Endothelial cell of umbilical vein (primary cell): ENCODE results near the gene LPIN1.

Experiments
- EZH2 ChIP-seq: IDR thresholded peaks from 2 replicates; pipeline ENCODE4 v1.6.1; 2012; ENCODE audit warnings: borderline replicate concordance, low read depth, mild to moderate bottlenecking, moderate library complexity, low read length, inconsistent platforms; ENCODE audit not compliant: severe bottlenecking
- FOS ChIP-seq: IDR thresholded peaks from 2 replicates; pipeline ENCODE4 v1.6.1; 2011; ENCODE audit warnings: mild to moderate bottlenecking, low read length, moderate library complexity, borderline replicate concordance; ENCODE audit not compliant: insufficient read depth
- GATA2 ChIP-seq: IDR thresholded peaks from 2 replicates; pipeline ENCODE4 v1.7.0; 2011; ENCODE audit warnings: low read depth, mild to moderate bottlenecking, moderate library complexity, mixed read lengths, low read length; ENCODE audit not compliant: insufficient read length, insufficient read depth
- JUN ChIP-seq: IDR thresholded peaks from 2 replicates; pipeline ENCODE4 v1.6.1; 2011; ENCODE audit warnings: borderline replicate concordance, low read depth; ENCODE audit not compliant: insufficient read length, insufficient read depth
- POLR2A ChIP-seq: IDR thresholded peaks from 2 replicates; pipeline ENCODE4 v1.6.1; 2012; ENCODE audit warnings: low read depth, mild to moderate bottlenecking, control low read depth, low read length
- POLR2AphosphoS5 ChIP-seq: IDR thresholded peaks from 2 replicates; pipeline ENCODE4 v1.6.1; 2012; ENCODE audit warnings: low read depth, mild to moderate bottlenecking, control low read depth, low read length, moderate library complexity; ENCODE audit not compliant: insufficient read depth
- TF ChIP-seq, protein P1 (sequence below), 2 donors: IDR thresholded peaks; 1 replicate in 1 of 2; 2 replicates in 1 of 2; pipeline ENCODE4 v1.5.1; 2011; ENCODE audit warnings: low read length in 2 of 2, mild to moderate bottlenecking in 2 of 2, moderate library complexity in 2 of 2, control low read depth in 1 of 2, inconsistent platforms in 1 of 2, low read depth in 1 of 2; ENCODE audit not compliant: insufficient read depth in 1 of 2; ENCODE audit errors: extremely low read depth in 1 of 2
- TF ChIP-seq, protein P2 (sequence below): IDR thresholded peaks from 2 replicates; pipeline ENCODE4 v1.6.1; 2011; ENCODE audit not compliant: insufficient read depth, insufficient read length

DNA sequence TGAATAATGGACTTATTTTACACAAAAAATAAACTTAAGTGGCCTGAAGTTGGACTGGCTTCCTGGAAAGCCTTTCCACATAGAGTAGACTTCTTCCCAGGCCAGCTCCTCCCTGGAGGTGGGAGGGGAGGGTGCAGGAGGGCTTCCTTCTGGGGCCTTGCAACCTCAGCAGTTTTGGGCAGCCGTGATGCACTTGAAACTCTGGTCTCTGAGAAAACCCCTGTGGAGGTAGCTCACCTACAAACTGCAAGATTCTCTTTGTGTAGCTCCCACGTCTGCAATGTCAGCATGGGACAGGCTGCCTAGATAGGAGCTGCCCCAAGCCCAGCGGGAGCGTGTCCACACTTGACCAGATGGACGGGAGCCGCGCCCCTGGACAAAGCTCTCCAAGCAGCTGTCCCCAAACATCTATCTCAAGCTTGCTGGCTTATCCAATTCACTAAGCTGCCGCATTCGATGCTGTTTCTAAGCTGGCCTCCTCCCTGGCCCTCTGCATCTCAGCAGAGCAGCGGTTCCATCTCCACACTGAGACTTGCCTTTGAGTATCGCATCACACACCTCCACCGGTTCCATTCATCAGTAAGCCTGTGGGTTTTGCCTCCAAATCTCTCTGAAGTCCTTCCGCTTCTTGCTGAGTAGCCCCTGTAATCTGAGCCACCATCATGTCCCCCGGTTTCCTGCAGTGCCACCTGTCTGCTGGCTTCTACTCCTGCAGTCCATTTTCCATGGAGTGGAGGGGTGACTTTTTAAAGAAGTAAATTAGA lies 1.6 kb upstream of the LPIN1 start:
- TF ChIP-seq EZH2 (no peak), POLR2A (no peak), JUN (no peak), POLR2AphosphoS5 (no peak), GATA2 (no peak), FOS (no peak)
- TF ChIP-seq, protein P1, sequence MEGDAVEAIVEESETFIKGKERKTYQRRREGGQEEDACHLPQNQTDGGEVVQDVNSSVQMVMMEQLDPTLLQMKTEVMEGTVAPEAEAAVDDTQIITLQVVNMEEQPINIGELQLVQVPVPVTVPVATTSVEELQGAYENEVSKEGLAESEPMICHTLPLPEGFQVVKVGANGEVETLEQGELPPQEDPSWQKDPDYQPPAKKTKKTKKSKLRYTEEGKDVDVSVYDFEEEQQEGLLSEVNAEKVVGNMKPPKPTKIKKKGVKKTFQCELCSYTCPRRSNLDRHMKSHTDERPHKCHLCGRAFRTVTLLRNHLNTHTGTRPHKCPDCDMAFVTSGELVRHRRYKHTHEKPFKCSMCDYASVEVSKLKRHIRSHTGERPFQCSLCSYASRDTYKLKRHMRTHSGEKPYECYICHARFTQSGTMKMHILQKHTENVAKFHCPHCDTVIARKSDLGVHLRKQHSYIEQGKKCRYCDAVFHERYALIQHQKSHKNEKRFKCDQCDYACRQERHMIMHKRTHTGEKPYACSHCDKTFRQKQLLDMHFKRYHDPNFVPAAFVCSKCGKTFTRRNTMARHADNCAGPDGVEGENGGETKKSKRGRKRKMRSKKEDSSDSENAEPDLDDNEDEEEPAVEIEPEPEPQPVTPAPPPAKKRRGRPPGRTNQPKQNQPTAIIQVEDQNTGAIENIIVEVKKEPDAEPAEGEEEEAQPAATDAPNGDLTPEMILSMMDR (IDR thresholded peaks at IDR 0.05; ENCODE audit: extremely low read depth in 1 of 2, insufficient read depth in 1 of 2, low read depth in 1 of 2, low read length in 2 of 2), result peak; percentile 29 to 30
- TF ChIP-seq, protein P2, sequence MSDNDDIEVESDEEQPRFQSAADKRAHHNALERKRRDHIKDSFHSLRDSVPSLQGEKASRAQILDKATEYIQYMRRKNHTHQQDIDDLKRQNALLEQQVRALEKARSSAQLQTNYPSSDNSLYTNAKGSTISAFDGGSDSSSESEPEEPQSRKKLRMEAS, result no peak
